ENCODE measurements around the gene INSC. TPM values are rescaled to one million over a fixed set of nuclear protein-coding genes. Genes with fewer than 3 reads are reported as not detected.

INSC gene
- total RNA-seq, 1 experiment from 2014 or later, result not detected

- CTCF ChIA-PET, result no interaction called here
Observed at GRCh38 chr11:15142838-15143237, 28.1 kb downstream of the INSC start.

GRCh38 chr11:15143855-15144254 lies 29.1 kb downstream of the INSC start:
- no TSS peak for BruUV-seq (replicated peaks)
- Histone ChIP-seq H3K79me2 (ENCODE audit: low read length) (no peaks in the 10 kb centered on the region), H4K20me1 (ENCODE audit: low read length) (no peaks in the 10 kb centered on the region), H3F3A (ENCODE audit: low read length, unreplicated experiment) (no peaks in the 10 kb centered on the region), H3K27ac (ENCODE audit: low read length) (no peak overlapping the region), H3K9me2 (replicated peaks; ENCODE audit: low read length) (no peaks in the 10 kb centered on the region), H3K9me3 (ENCODE audit: low read length) (no peaks in the 10 kb centered on the region), H3K4me1 (ENCODE audit: insufficient read depth, low read length) (no peaks in the 10 kb centered on the region), H3K27me3 (ENCODE audit: low read length) (no peaks in the 10 kb centered on the region), H3K4me3 (ENCODE audit: low read length) (no peak overlapping the region), H3K4me2 (ENCODE audit: low read length) (no peak overlapping the region), H3K9ac (ENCODE audit: low read length) (no peak overlapping the region), H3K36me3 (ENCODE audit: low read depth, low read length) (no peaks in the 10 kb centered on the region), H2AFZ (ENCODE audit: low read length) (no peak overlapping the region)
- intact Hi-C loops (cut with micrococcal nuclease), result no loop called here
- CTCF ChIA-PET, result no interaction called here
- TF ChIP-seq EZH2 (IDR thresholded peaks at IDR 0.05; ENCODE audit: low read length, unreplicated experiment), result no peak
- TF ChIP-seq EZH2phosphoT487 (IDR thresholded peaks at IDR 0.05; ENCODE audit: borderline replicate concordance, low read length), result no peak
- TF ChIP-seq, protein P1, sequence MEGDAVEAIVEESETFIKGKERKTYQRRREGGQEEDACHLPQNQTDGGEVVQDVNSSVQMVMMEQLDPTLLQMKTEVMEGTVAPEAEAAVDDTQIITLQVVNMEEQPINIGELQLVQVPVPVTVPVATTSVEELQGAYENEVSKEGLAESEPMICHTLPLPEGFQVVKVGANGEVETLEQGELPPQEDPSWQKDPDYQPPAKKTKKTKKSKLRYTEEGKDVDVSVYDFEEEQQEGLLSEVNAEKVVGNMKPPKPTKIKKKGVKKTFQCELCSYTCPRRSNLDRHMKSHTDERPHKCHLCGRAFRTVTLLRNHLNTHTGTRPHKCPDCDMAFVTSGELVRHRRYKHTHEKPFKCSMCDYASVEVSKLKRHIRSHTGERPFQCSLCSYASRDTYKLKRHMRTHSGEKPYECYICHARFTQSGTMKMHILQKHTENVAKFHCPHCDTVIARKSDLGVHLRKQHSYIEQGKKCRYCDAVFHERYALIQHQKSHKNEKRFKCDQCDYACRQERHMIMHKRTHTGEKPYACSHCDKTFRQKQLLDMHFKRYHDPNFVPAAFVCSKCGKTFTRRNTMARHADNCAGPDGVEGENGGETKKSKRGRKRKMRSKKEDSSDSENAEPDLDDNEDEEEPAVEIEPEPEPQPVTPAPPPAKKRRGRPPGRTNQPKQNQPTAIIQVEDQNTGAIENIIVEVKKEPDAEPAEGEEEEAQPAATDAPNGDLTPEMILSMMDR (conservative IDR thresholded peaks at IDR 0.05; ENCODE audit: low read depth, low read length), result no peak
- no peak for ATAC-seq
- POLR2A ChIA-PET (ENCODE audit: unreplicated experiment), result no interaction called here
- DNase-seq, result no peak

More at GRCh38 chr11:15142838-15143237, 28.1 kb downstream of the INSC start:
- no peaks in the 10 kb centered on the region for H3K4me1 ChIP-seq (ENCODE audit: insufficient read depth, low read length)
- BruUV-seq (replicated peaks), result no TSS peak
- intact Hi-C loops (cut with micrococcal nuclease), result no loop called here
- no peaks in the 10 kb centered on the region for H3K79me2 ChIP-seq (ENCODE audit: low read length)
- no peak for ATAC-seq
- H2AFZ ChIP-seq (ENCODE audit: low read length), result no peak overlapping the region
- DNase-seq, result no peak
- H3K4me2 ChIP-seq (ENCODE audit: low read length), result no peak overlapping the region
- H3K4me3 ChIP-seq (ENCODE audit: low read length), result no peak overlapping the region
- TF ChIP-seq EZH2phosphoT487 (IDR thresholded peaks at IDR 0.05; ENCODE audit: borderline replicate concordance, low read length) (no peak), EZH2 (IDR thresholded peaks at IDR 0.05; ENCODE audit: low read length, unreplicated experiment) (no peak)
- TF ChIP-seq, protein P1 (conservative IDR thresholded peaks at IDR 0.05; ENCODE audit: low read depth, low read length), result no peak
- no peaks in the 10 kb centered on the region for H3K9me2 ChIP-seq (replicated peaks; ENCODE audit: low read length)
- no peaks in the 10 kb centered on the region for H3K36me3 ChIP-seq (ENCODE audit: low read depth, low read length)
- H3K9ac ChIP-seq (ENCODE audit: low read length), result no peak overlapping the region
- POLR2A ChIA-PET (ENCODE audit: unreplicated experiment), result no interaction called here
- no peaks in the 10 kb centered on the region for H3K9me3 ChIP-seq (ENCODE audit: low read length)
- H3F3A ChIP-seq (ENCODE audit: low read length, unreplicated experiment), result no peaks in the 10 kb centered on the region
- no peaks in the 10 kb centered on the region for H4K20me1 ChIP-seq (ENCODE audit: low read length)
- H3K27me3 ChIP-seq (ENCODE audit: low read length), result no peaks in the 10 kb centered on the region
- no peak overlapping the region for H3K27ac ChIP-seq (ENCODE audit: low read length)

GRCh38 chr11:15144347-15144746 lies 29.6 kb downstream of the INSC start:
- intact Hi-C loops (cut with micrococcal nuclease), result no loop called here

More at GRCh38 chr11:15144347-15144746, 29.6 kb downstream of the INSC start:
- Histone ChIP-seq H3K4me1 (ENCODE audit: insufficient read depth, low read length) (no peaks in the 10 kb centered on the region), H4K20me1 (ENCODE audit: low read length) (no peaks in the 10 kb centered on the region), H3K79me2 (ENCODE audit: low read length) (no peaks in the 10 kb centered on the region), H3K9ac (ENCODE audit: low read length) (no peak overlapping the region), H3K27ac (ENCODE audit: low read length) (no peak overlapping the region), H3K4me3 (ENCODE audit: low read length) (no peak overlapping the region), H2AFZ (ENCODE audit: low read length) (no peak overlapping the region), H3K36me3 (ENCODE audit: low read depth, low read length) (no peaks in the 10 kb centered on the region), H3K27me3 (ENCODE audit: low read length) (no peaks in the 10 kb centered on the region), H3F3A (ENCODE audit: low read length, unreplicated experiment) (no peaks in the 10 kb centered on the region), H3K9me3 (ENCODE audit: low read length) (no peaks in the 10 kb centered on the region), H3K4me2 (ENCODE audit: low read length) (no peak overlapping the region), H3K9me2 (replicated peaks; ENCODE audit: low read length) (no peaks in the 10 kb centered on the region)
- BruUV-seq (replicated peaks), result no TSS peak
- no peak for DNase-seq
- ATAC-seq, result no peak
- no peak for TF ChIP-seq EZH2phosphoT487 (IDR thresholded peaks at IDR 0.05; ENCODE audit: borderline replicate concordance, low read length)
- TF ChIP-seq, protein P1 (conservative IDR thresholded peaks at IDR 0.05; ENCODE audit: low read depth, low read length), result no peak
- no peak for TF ChIP-seq EZH2 (IDR thresholded peaks at IDR 0.05; ENCODE audit: low read length, unreplicated experiment)
- POLR2A ChIA-PET (ENCODE audit: unreplicated experiment), result no interaction called here
- CTCF ChIA-PET, result no interaction called here
